K562 (cell line): Measurements from ENCODE around the gene DNMT1. TPM values are rescaled to one million over a fixed set of nuclear protein-coding genes. Genes with fewer than 3 reads are reported as not detected.
A peak's percentile ranks its signal among the peaks of the same experiment; 100 is the strongest.

Experiments used
- CBX5 ChIP-seq: IDR thresholded peaks from 2 replicates; pipeline ENCODE4 v1.6.1; 2014; ENCODE audit warnings: low read depth, borderline replicate concordance
- CXXC5 ChIP-seq: fragments of 250-450 bp; sonication (Bioruptor Pico); IDR thresholded peaks from 2 replicates; pipeline ENCODE4 v1.8.0; 2022; ENCODE audit warnings: inconsistent platforms, mild to moderate bottlenecking, moderate library complexity
- DLX4 ChIP-seq: fragments of 250-450 bp; sonication (Bioruptor Pico); IDR thresholded peaks from 2 replicates; pipeline ENCODE4 v1.6.1; 2021; ENCODE audit warnings: mild to moderate bottlenecking
- E4F1 ChIP-seq: fragments of 250-450 bp; sonication (Bioruptor Pico); IDR thresholded peaks from 2 replicates; pipeline ENCODE4 v1.5.0; 2021; ENCODE audit warnings: mild to moderate bottlenecking, borderline replicate concordance
- ID3 ChIP-seq, 2 experiments: fragments of 250-450 bp in 1 of 2; fragments of 450-650 bp in 1 of 2; sonication (Bioruptor Pico) in 1 of 2; IDR thresholded peaks; 2 replicates each; pipeline versions ENCODE4 v1.6.1 to v1.8.0; 2016 to 2021; ENCODE audit warnings: mild to moderate bottlenecking in 2 of 2, moderate library complexity in 2 of 2, missing compliant biosample characterization in 1 of 2, missing genetic modification characterization in 1 of 2
- NCOA1 ChIP-seq: fragments of 450-650 bp; IDR thresholded peaks from 2 replicates; pipeline ENCODE4 v1.6.1; 2016; ENCODE audit warnings: low read depth
- NCOR1 ChIP-seq: fragments of 450-650 bp; IDR thresholded peaks from 2 replicates; pipeline ENCODE4 v1.6.1; 2016; ENCODE audit warnings: mild to moderate bottlenecking, moderate library complexity
- NFIC ChIP-seq: fragments of 450-650 bp; IDR thresholded peaks from 2 replicates; pipeline ENCODE4 v1.6.1; 2017; ENCODE audit warnings: mild to moderate bottlenecking, inconsistent platforms
- POLR2G ChIP-seq: fragments of 200-400 bp; formaldehyde crosslinking; IDR thresholded peaks from 2 replicates; pipeline ENCODE4 v1.6.1; 2017; ENCODE audit warnings: low read depth, mild to moderate bottlenecking, antibody characterized with exemption, low read length, moderate library complexity
- SRF ChIP-seq, 2 experiments: fragments of 250-450, 450-650 bp in 1 of 2; sonication (Bioruptor Pico) in 1 of 2; sonication (generic) in 1 of 2; formaldehyde crosslinking; IDR thresholded peaks; 2 replicates each; pipeline versions ENCODE4 v1.5.0 to v1.5.1; 2020 to 2022; ENCODE audit warnings: mild to moderate bottlenecking in 1 of 2, missing genetic modification reagents in 1 of 2
- TRIM24 ChIP-seq, 2 experiments: fragments of 450-650 bp; IDR thresholded peaks; 2 replicates each; pipeline ENCODE4 v1.6.1; 2016
- ZBTB1 ChIP-seq: sonication (generic); formaldehyde crosslinking; IDR thresholded peaks from 2 replicates; pipeline ENCODE4 v1.8.1; 2023; ENCODE audit warnings: missing genetic modification reagents, low read depth, mild to moderate bottlenecking, borderline replicate concordance
- ZNF217 ChIP-seq: sonication (generic); formaldehyde crosslinking; IDR thresholded peaks from 2 replicates; pipeline ENCODE4 v1.8.0; 2022; ENCODE audit warnings: mild to moderate bottlenecking, missing genetic modification reagents
- ZNF324 ChIP-seq: fragments of 250-450 bp; sonication (Bioruptor Pico); IDR thresholded peaks from 2 replicates; pipeline ENCODE4 v1.4.0; 2020; ENCODE audit warnings: mild to moderate bottlenecking
- polyA plus RNA-seq, 8 experiments: library from polyadenylated mRNA; depleted of rRNA in 4 of 8; stranded (reverse) in 5 of 8; unstranded in 3 of 8; fragments of >200 nt; fragmentation: Nextera tagmentation in 2 of 8; fragmentation: Illumina TruSeq in 1 of 8; extraction: Ambion mirVana in 2 of 8; extraction: Trizol in 1 of 8; gene quantifications; 2 replicates each; pipeline versions ENCODE4 v1.2.1 to v1.2.3, GENCODE V29; 2011 to 2014; ENCODE audit warnings: inconsistent platforms in 1 of 8, missing spikeins in 1 of 8
- total RNA-seq, 7 experiments: library from RNA; depleted of rRNA in 6 of 7; stranded (reverse); fragments of >200 nt in 6 of 7; fragmentation: Illumina TruSeq in 2 of 7; extraction: Trizol in 2 of 7; gene quantifications; 2 replicates each; pipeline versions ENCODE4 v1.2.1 to v1.2.3, GENCODE V29; 2011 to 2021; ENCODE audit warnings: low replicate concordance in 1 of 7
- TF ChIP-seq, protein P1 (sequence below), 2 experiments: fragments of 450-650 bp; conservative IDR thresholded peaks; 2 replicates each; pipeline ENCODE4 v1.6.1; 2017; ENCODE audit warnings: mild to moderate bottlenecking in 2 of 2, moderate library complexity in 2 of 2
- TF ChIP-seq, protein P2 (sequence below): fragments of 250-450 bp; sonication (Bioruptor Pico); IDR thresholded peaks from 2 replicates; pipeline ENCODE4 v1.5.1; 2021; ENCODE audit warnings: mild to moderate bottlenecking
- TF ChIP-seq, protein P3 (sequence below), 2 experiments: IDR thresholded peaks; 2 replicates each; pipeline ENCODE4 v1.6.1; 2011; ENCODE audit warnings: borderline replicate concordance in 1 of 2, control low read depth in 1 of 2, low read depth in 1 of 2, low read length in 1 of 2, mild to moderate bottlenecking in 1 of 2, mixed read lengths in 1 of 2, moderate library complexity in 1 of 2; ENCODE audit not compliant: insufficient read depth in 1 of 2, insufficient read length in 1 of 2, poor library complexity in 1 of 2, severe bottlenecking in 1 of 2; ENCODE audit errors: extremely low read depth in 1 of 2

The DNMT1 gene
- total and polyA plus RNA-seq, 9 of the 15 experiments (the other 6 are each of a cell fraction or from before 2014, with no cell fraction given) = 80.1 to 271 (median 121) TPM

- TF ChIP-seq, protein P1, sequence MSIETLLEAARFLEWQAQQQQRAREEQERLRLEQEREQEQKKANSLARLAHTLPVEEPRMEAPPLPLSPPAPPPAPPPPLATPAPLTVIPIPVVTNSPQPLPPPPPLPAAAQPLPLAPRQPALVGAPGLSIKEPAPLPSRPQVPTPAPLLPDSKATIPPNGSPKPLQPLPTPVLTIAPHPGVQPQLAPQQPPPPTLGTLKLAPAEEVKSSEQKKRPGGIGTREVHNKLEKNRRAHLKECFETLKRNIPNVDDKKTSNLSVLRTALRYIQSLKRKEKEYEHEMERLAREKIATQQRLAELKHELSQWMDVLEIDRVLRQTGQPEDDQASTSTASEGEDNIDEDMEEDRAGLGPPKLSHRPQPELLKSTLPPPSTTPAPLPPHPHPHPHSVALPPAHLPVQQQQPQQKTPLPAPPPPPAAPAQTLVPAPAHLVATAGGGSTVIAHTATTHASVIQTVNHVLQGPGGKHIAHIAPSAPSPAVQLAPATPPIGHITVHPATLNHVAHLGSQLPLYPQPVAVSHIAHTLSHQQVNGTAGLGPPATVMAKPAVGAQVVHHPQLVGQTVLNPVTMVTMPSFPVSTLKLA (conservative IDR thresholded peaks at IDR 0.05) = 0 out of 4 replicates have a peak, but pooled peaks of 1 of the 2 experiments have one; percentile 35
- TF ChIP-seq NCOR1 (peak; percentile 75), NCOA1 (peak; percentile 30; the same call in 1 of the 2 replicates), ZBTB1 (no peak), CBX5 (no peak), DLX4 (CRISPR knock-in tag) (no peak), TRIM24 (IDR thresholded peaks at IDR 0.05) (0 out of 4 replicates have a peak, but pooled peaks of 1 of the 2 experiments have one; percentile 19), ZNF217 (CRISPR knock-in tag) (no peak), CXXC5 (0 out of 2 replicates have a peak, but pooled peaks have one; percentile 26), ID3 (CRISPR knock-in tag; IDR thresholded peaks at IDR 0.05) (no peak), ID3 (tag; IDR thresholded peaks at IDR 0.05) (no peak), ZNF324 (CRISPR knock-in tag) (no peak), SRF (CRISPR knock-in tag; IDR thresholded peaks at IDR 0.05) (no peak), E4F1 (CRISPR knock-in tag) (no peak), NFIC (peak; percentile 92), POLR2G (peak; percentile 12; the same call in 1 of the 2 replicates)
- TF ChIP-seq, protein P2, sequence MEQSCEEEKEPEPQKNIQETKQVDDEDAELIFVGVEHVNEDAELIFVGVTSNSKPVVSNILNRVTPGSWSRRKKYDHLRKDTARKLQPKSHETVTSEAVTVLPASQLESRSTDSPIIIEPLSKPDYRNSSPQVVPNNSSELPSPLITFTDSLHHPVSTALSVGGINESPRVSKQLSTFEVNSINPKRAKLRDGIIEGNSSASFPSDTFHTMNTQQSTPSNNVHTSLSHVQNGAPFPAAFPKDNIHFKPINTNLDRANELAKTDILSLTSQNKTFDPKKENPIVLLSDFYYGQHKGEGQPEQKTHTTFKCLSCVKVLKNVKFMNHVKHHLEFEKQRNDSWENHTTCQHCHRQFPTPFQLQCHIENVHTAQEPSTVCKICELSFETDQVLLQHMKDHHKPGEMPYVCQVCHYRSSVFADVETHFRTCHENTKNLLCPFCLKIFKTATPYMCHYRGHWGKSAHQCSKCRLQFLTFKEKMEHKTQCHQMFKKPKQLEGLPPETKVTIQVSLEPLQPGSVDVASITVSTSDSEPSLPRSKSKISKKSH (CRISPR knock-in tag) = no peak
- TF ChIP-seq, protein P3, sequence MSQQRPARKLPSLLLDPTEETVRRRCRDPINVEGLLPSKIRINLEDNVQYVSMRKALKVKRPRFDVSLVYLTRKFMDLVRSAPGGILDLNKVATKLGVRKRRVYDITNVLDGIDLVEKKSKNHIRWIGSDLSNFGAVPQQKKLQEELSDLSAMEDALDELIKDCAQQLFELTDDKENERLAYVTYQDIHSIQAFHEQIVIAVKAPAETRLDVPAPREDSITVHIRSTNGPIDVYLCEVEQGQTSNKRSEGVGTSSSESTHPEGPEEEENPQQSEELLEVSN (IDR thresholded peaks at IDR 0.05; ENCODE audit: borderline replicate concordance in 1 of 2, extremely low read depth in 1 of 2, insufficient read depth in 1 of 2, insufficient read length in 1 of 2, low read depth in 1 of 2, low read length in 1 of 2, poor library complexity in 1 of 2, severe bottlenecking in 1 of 2) = peak in 1 of 2 experiments; percentile 18
Observed at GRCh38 chr19:10091895-10092641, 102.7 kb downstream of the DNMT1 start (continued).
